HCT116 (cell line): Measurements from ENCODE around the gene FASN. TPM values are rescaled to one million over a fixed set of nuclear protein-coding genes. Genes with fewer than 3 reads are reported as not detected.

Experiments used
- ATAC-seq: fragments of 200-7000 bp; cut with Tn5 transposase; 2 replicates; pipeline ENCODE4 v1.9.1; 2020; ENCODE audit warnings: mild to moderate bottlenecking, moderate library complexity
- BruUV-seq: library from RNA; stranded (reverse); fragments of 400-500 nt; replicated peaks from 2 replicates; lab custom pipeline; 2021; lab: Mats Ljungman, UMichigan
- CTCF ChIA-PET: fragments of 300-600 bp; sonication (Branson Sonifier 250); formaldehyde crosslinking; loops from one replicate; lab custom pipeline; 2021; ENCODE audit warnings: antibody characterized with exemption; lab: Charles Lee
- POLR2A ChIA-PET: fragments of 300-600, 350-600 bp; sonication (Branson Sonifier 250); formaldehyde crosslinking; loops from one replicate; lab custom pipeline; 2021; ENCODE audit warnings: antibody characterized with exemption; lab: Charles Lee
- RAD21 ChIA-PET, 2 experiments: fragments of 300-600 bp; sonication (Branson Sonifier 250); formaldehyde crosslinking; loops; one replicate each; lab custom pipeline; 2023; ENCODE audit warnings: low total read pairs in 2 of 2; ENCODE audit not compliant: uncharacterized antibody in 2 of 2, unreplicated experiment in 2 of 2, low non-redundant PET in 1 of 2; lab: Charles Lee
- DNase-seq: peaks from one replicate; pipeline ENCODE4 v3.0.0-alpha.2; 2010; ENCODE audit warnings: low read depth, low spot score
- H2AFZ ChIP-seq: fragments of 200-600 bp; shearing (Covaris generic), sonication (generic); 2 replicates; pipeline ENCODE4 v1.6.1; 2017; ENCODE audit warnings: low read depth, mixed run types, mixed read lengths, antibody characterized with exemption, low read length; ENCODE audit not compliant: poor library complexity, severe bottlenecking
- H3K27ac ChIP-seq: 2 replicates; pipeline ENCODE4 v1.5.1; 2012; ENCODE audit warnings: low read depth, low read length
- H3K27me3 ChIP-seq: fragments of 200-600 bp; sonication (generic); 2 replicates; pipeline ENCODE4 v1.6.1; 2016; ENCODE audit warnings: mixed run types, low read length, mixed read lengths; ENCODE audit not compliant: insufficient read depth
- H3K36me3 ChIP-seq, 2 experiments: fragments of 200-500 bp in 1 of 2; fragments of 200-600 bp in 1 of 2; sonication (Bioruptor generic) in 1 of 2; sonication (generic) in 1 of 2; 2 replicates each; pipeline versions ENCODE4 v1.5.1 to v1.6.1; 2014 to 2016; ENCODE audit warnings: low read length in 2 of 2, inconsistent platforms in 1 of 2, mixed read lengths in 1 of 2, mixed run types in 1 of 2; ENCODE audit not compliant: insufficient read depth in 2 of 2, control insufficient read depth in 1 of 2
- H3K4me1 ChIP-seq, 2 experiments: fragments of 200-600 bp in 1 of 2; sonication (generic) in 1 of 2; 2 replicates each; pipeline versions ENCODE4 v1.5.1 to v1.6.1; 2012 to 2017; ENCODE audit warnings: low read length in 2 of 2, inconsistent platforms in 1 of 2, mild to moderate bottlenecking in 1 of 2, mixed read lengths in 1 of 2, mixed run types in 1 of 2, moderate library complexity in 1 of 2; ENCODE audit not compliant: insufficient read depth in 2 of 2, control insufficient read depth in 1 of 2
- H3K4me2 ChIP-seq: fragments of 200-600 bp; sonication (generic); 2 replicates; pipeline ENCODE4 v1.6.1; 2017; ENCODE audit warnings: mixed run types, low read length, mixed read lengths
- H3K4me3 ChIP-seq, 2 experiments: fragments of 200-600 bp in 1 of 2; sonication (generic) in 1 of 2; replicated peaks in 1 of 2; 2 replicates each; pipeline ENCODE4 v1.5.1; 2011 to 2016; ENCODE audit warnings: low read length in 2 of 2, control low read depth in 1 of 2, low read depth in 1 of 2, mild to moderate bottlenecking in 1 of 2, mixed read lengths in 1 of 2, mixed run types in 1 of 2
- H3K79me2 ChIP-seq: fragments of 200-600 bp; sonication (generic); 2 replicates; pipeline ENCODE4 v1.6.1; 2017; ENCODE audit warnings: mild to moderate bottlenecking, mixed run types, low read length, moderate library complexity, mixed read lengths; ENCODE audit not compliant: insufficient read depth
- H3K9ac ChIP-seq: fragments of 200-600 bp; sonication (generic); 2 replicates; pipeline ENCODE4 v1.6.1; 2016; ENCODE audit warnings: low read length, mixed read lengths
- H3K9me2 ChIP-seq: fragments of 200-600 bp; sonication (generic), shearing (Covaris generic); 2 replicates; pipeline ENCODE4 v1.6.1; 2017; ENCODE audit warnings: mixed run types, mild to moderate bottlenecking, moderate library complexity; ENCODE audit not compliant: insufficient read depth
- H3K9me3 ChIP-seq, 2 experiments: fragments of 200-500 bp in 1 of 2; fragments of 200-600 bp in 1 of 2; sonication (Bioruptor generic) in 1 of 2; sonication (generic) in 1 of 2; 2 replicates each; pipeline ENCODE4 v1.6.1; 2014 to 2017; ENCODE audit warnings: low read length in 2 of 2, mixed read lengths in 2 of 2, inconsistent platforms in 1 of 2, low read depth in 1 of 2, mild to moderate bottlenecking in 1 of 2, mixed run types in 1 of 2, moderate library complexity in 1 of 2; ENCODE audit not compliant: control insufficient read depth in 1 of 2, insufficient read depth in 1 of 2
- H4K20me1 ChIP-seq: fragments of 200-600 bp; sonication (generic), shearing (Covaris generic); 2 replicates; pipeline ENCODE4 v1.6.1; 2017; ENCODE audit warnings: mixed run types, mild to moderate bottlenecking, moderate library complexity; ENCODE audit not compliant: insufficient read depth
- CBX3 ChIP-seq: IDR thresholded peaks from 2 replicates; pipeline ENCODE4 v1.6.1; 2012; ENCODE audit warnings: low read depth
- CEBPB ChIP-seq: IDR thresholded peaks from 2 replicates; pipeline ENCODE4 v1.6.1; 2012; ENCODE audit warnings: low read depth
- EGR1 ChIP-seq: IDR thresholded peaks from 2 replicates; pipeline ENCODE4 v1.6.1; 2012; ENCODE audit warnings: low read depth
- EZH2 ChIP-seq: fragments of 200-600 bp; sonication (generic); IDR thresholded peaks from 2 replicates; pipeline ENCODE4 v1.6.1; 2017; ENCODE audit warnings: antibody characterized with exemption, mixed run types
- EZH2phosphoT487 ChIP-seq: fragments of 200-600 bp; IDR thresholded peaks from 2 replicates; pipeline ENCODE4 v1.6.1; 2018; ENCODE audit warnings: antibody characterized with exemption, borderline replicate concordance
- FOSL1 ChIP-seq: IDR thresholded peaks from 2 replicates; pipeline ENCODE4 v1.6.1; 2012; ENCODE audit warnings: low read depth
- JUND ChIP-seq: IDR thresholded peaks from 2 replicates; pipeline ENCODE4 v1.6.1; 2012
- POLR2A ChIP-seq: IDR thresholded peaks from 2 replicates; pipeline ENCODE4 v1.7.0; 2011; ENCODE audit warnings: borderline replicate concordance; ENCODE audit not compliant: insufficient read depth, insufficient read length; ENCODE audit errors: extremely low read depth
- POLR2AphosphoS5 ChIP-seq: IDR thresholded peaks from 2 replicates; pipeline ENCODE4 v1.6.1; 2011; ENCODE audit warnings: mild to moderate bottlenecking, low read depth, low read length, moderate library complexity
- SIN3A ChIP-seq: IDR thresholded peaks from 2 replicates; pipeline ENCODE4 v1.6.1; 2012; ENCODE audit warnings: low read depth
- SRF ChIP-seq: IDR thresholded peaks from 2 replicates; pipeline ENCODE4 v1.6.1; 2012; ENCODE audit warnings: low read depth
- TCF7L2 ChIP-seq: IDR thresholded peaks from 2 replicates; pipeline ENCODE4 v1.7.0; 2011; ENCODE audit warnings: borderline replicate concordance, inconsistent platforms; ENCODE audit not compliant: insufficient read depth, insufficient read length; ENCODE audit errors: extremely low read depth
- ZFX ChIP-seq: fragments of 450-650 bp; IDR thresholded peaks from 2 replicates; pipeline ENCODE4 v1.6.1; 2017
- ZNF274 ChIP-seq: fragments of 200-500 bp; sonication (Bioruptor generic); IDR thresholded peaks from 2 replicates; pipeline ENCODE4 v1.6.1; 2014; ENCODE audit warnings: mild to moderate bottlenecking, low read depth, low read length, inconsistent platforms
- intact Hi-C: fragments of 100-400 bp; cut with micrococcal nuclease; formaldehyde crosslinking; loops from 2 replicates; pipeline ENCODE4 v1.10.0; 2022
- total RNA-seq: library from RNA; stranded (reverse); gene quantifications from one replicate; pipeline ENCODE4 v1.2.1, GENCODE V29; 2021; ENCODE audit not compliant: unreplicated experiment
- TF ChIP-seq, protein P1 (sequence below): IDR thresholded peaks from 2 replicates; pipeline ENCODE4 v1.6.1; 2012
- TF ChIP-seq, protein P2 (sequence below): IDR thresholded peaks from 2 replicates; pipeline ENCODE4 v1.6.1; 2011; ENCODE audit warnings: mild to moderate bottlenecking, low read length, moderate library complexity; ENCODE audit not compliant: insufficient replicate concordance; ENCODE audit errors: extremely low read depth
- TF ChIP-seq, protein P3 (sequence below), 3 experiments: fragments of 200-600 bp in 1 of 3; sonication (generic) in 1 of 3; IDR thresholded peaks in 2 of 3; conservative IDR thresholded peaks in 1 of 3; 2 replicates each; pipeline ENCODE4 v1.5.1; 2012 to 2017; ENCODE audit warnings: low read depth in 2 of 3, low read length in 2 of 3, antibody characterized with exemption in 1 of 3, borderline replicate concordance in 1 of 3, control low read depth in 1 of 3, mild to moderate bottlenecking in 1 of 3, mixed read lengths in 1 of 3, mixed run types in 1 of 3, moderate library complexity in 1 of 3; ENCODE audit not compliant: insufficient read depth in 1 of 3
- TF ChIP-seq, protein P4 (sequence below): IDR thresholded peaks from 2 replicates; pipeline ENCODE4 v1.6.1; 2012; ENCODE audit warnings: low read depth

FASN gene
- total RNA-seq, 1 experiment from 2014 or later = 754 TPM

DNA sequence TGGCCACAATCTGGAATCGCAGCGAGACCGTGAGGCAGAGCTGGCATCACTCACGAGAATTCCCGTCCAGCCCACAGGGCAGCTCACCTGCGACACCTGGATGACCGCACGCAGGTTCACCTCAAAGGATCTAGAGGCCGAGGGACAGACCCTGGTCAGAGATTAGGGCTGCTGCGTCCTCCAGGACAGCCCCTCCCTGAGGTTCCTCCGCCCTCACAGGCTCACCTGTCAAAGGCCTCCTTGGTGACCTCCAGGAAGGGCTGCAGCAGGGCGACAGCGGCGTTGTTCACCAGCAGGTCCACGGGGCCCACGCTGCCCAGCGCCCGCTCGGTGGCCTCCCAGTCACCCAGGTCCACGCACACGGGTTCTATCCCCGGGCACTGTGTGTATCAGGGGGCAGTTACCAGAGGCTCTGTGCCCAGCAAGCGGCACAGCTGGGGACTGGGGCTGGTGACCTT is 61.4 kb downstream of the FASN start:
- Histone ChIP-seq H3K9me3 (no peaks in the 10 kb centered on the region), H4K20me1 (no peaks in the 10 kb centered on the region), H3K9me2 (no peaks in the 10 kb centered on the region), H3K79me2 (peaks cover 28% of the 10 kb centered on the region; the same call in 1 of the 2 replicates), H3K4me2 (peak overlapping the region; percentile 95), H3K9ac (peak overlapping the region; percentile 94), H3K27me3 (no peaks in the 10 kb centered on the region), H3K27ac (peak overlapping the region; percentile 91), H2AFZ (no peak overlapping the region), H3K4me3 (peak overlapping the region; percentile 92 to 93), H3K4me1 (peaks cover 18 to 51% of the 10 kb centered on the region in 2 experiments), H3K36me3 (peaks cover 0 to 12% of the 10 kb centered on the region in 2 experiments; a peak in 1 of 4 replicates)
- ChIA-PET RAD21 (no interaction called here), CTCF (interaction anchor here (1.6 to 4.8 kb wide), 2 partner anchors 15 to 69 kb away, joined by 11 to 57 read pairs; partner anchors contain the start of genes CENPX and LRRC45), POLR2A (interaction anchor here (1.6 kb wide), 1 partner anchor 14 kb away, joined by 4 read pairs; the partner anchor contains the start of genes CENPX and LRRC45)
- DNase-seq (no peak), ATAC-seq (no peak)
- no TSS peak for BruUV-seq
- TF ChIP-seq, protein P1, sequence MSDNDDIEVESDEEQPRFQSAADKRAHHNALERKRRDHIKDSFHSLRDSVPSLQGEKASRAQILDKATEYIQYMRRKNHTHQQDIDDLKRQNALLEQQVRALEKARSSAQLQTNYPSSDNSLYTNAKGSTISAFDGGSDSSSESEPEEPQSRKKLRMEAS = no peak
- TF ChIP-seq JUND (no peak), SRF (no peak), ZNF274 (no peak), ZFX (no peak), CEBPB (no peak), TCF7L2 (no peak), EZH2 (no peak), FOSL1 (no peak), EZH2phosphoT487 (no peak), POLR2A (no peak), CBX3 (no peak), EGR1 (no peak), SIN3A (no peak), POLR2AphosphoS5 (no peak)
- TF ChIP-seq, protein P2, sequence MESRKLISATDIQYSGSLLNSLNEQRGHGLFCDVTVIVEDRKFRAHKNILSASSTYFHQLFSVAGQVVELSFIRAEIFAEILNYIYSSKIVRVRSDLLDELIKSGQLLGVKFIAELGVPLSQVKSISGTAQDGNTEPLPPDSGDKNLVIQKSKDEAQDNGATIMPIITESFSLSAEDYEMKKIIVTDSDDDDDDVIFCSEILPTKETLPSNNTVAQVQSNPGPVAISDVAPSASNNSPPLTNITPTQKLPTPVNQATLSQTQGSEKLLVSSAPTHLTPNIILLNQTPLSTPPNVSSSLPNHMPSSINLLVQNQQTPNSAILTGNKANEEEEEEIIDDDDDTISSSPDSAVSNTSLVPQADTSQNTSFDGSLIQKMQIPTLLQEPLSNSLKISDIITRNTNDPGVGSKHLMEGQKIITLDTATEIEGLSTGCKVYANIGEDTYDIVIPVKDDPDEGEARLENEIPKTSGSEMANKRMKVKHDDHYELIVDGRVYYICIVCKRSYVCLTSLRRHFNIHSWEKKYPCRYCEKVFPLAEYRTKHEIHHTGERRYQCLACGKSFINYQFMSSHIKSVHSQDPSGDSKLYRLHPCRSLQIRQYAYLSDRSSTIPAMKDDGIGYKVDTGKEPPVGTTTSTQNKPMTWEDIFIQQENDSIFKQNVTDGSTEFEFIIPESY = no peak
- TF ChIP-seq, protein P3, sequence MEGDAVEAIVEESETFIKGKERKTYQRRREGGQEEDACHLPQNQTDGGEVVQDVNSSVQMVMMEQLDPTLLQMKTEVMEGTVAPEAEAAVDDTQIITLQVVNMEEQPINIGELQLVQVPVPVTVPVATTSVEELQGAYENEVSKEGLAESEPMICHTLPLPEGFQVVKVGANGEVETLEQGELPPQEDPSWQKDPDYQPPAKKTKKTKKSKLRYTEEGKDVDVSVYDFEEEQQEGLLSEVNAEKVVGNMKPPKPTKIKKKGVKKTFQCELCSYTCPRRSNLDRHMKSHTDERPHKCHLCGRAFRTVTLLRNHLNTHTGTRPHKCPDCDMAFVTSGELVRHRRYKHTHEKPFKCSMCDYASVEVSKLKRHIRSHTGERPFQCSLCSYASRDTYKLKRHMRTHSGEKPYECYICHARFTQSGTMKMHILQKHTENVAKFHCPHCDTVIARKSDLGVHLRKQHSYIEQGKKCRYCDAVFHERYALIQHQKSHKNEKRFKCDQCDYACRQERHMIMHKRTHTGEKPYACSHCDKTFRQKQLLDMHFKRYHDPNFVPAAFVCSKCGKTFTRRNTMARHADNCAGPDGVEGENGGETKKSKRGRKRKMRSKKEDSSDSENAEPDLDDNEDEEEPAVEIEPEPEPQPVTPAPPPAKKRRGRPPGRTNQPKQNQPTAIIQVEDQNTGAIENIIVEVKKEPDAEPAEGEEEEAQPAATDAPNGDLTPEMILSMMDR (IDR thresholded peaks at IDR 0.05 in 2 of 3, conservative IDR thresholded peaks at IDR 0.05 in 1 of 3; ENCODE audit: borderline replicate concordance in 1 of 3, insufficient read depth in 1 of 3, low read depth in 2 of 3, low read length in 2 of 3) = no peak
- TF ChIP-seq, protein P4, sequence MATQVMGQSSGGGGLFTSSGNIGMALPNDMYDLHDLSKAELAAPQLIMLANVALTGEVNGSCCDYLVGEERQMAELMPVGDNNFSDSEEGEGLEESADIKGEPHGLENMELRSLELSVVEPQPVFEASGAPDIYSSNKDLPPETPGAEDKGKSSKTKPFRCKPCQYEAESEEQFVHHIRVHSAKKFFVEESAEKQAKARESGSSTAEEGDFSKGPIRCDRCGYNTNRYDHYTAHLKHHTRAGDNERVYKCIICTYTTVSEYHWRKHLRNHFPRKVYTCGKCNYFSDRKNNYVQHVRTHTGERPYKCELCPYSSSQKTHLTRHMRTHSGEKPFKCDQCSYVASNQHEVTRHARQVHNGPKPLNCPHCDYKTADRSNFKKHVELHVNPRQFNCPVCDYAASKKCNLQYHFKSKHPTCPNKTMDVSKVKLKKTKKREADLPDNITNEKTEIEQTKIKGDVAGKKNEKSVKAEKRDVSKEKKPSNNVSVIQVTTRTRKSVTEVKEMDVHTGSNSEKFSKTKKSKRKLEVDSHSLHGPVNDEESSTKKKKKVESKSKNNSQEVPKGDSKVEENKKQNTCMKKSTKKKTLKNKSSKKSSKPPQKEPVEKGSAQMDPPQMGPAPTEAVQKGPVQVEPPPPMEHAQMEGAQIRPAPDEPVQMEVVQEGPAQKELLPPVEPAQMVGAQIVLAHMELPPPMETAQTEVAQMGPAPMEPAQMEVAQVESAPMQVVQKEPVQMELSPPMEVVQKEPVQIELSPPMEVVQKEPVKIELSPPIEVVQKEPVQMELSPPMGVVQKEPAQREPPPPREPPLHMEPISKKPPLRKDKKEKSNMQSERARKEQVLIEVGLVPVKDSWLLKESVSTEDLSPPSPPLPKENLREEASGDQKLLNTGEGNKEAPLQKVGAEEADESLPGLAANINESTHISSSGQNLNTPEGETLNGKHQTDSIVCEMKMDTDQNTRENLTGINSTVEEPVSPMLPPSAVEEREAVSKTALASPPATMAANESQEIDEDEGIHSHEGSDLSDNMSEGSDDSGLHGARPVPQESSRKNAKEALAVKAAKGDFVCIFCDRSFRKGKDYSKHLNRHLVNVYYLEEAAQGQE = no peak
- intact Hi-C loops = loop anchor here (2.0 to 10.0 kb wide), 3 partner anchors 62 to 378 kb away; partner anchors contain the start of genes FASN, HEXD and OGFOD3
